OCI-LY1 (cell line): ENCODE results near the gene OR2W1.

ENCODE experiments used
- CTCF ChIP-seq: fragments of 200-600 bp; sonication (generic), shearing (Covaris generic); IDR thresholded peaks from 2 replicates; pipeline ENCODE4 v1.5.1; 2017; ENCODE audit warnings: mild to moderate bottlenecking, antibody characterized with exemption, low read length, moderate library complexity, mixed read lengths
- EZH2 ChIP-seq: fragments of 200-600 bp; sonication (generic), shearing (Covaris generic); IDR thresholded peaks from 2 replicates; pipeline ENCODE4 v1.8.0; 2017; ENCODE audit warnings: borderline replicate concordance, mixed run types, mild to moderate bottlenecking, antibody characterized with exemption, low read length, moderate library complexity, mixed read lengths

DNA sequence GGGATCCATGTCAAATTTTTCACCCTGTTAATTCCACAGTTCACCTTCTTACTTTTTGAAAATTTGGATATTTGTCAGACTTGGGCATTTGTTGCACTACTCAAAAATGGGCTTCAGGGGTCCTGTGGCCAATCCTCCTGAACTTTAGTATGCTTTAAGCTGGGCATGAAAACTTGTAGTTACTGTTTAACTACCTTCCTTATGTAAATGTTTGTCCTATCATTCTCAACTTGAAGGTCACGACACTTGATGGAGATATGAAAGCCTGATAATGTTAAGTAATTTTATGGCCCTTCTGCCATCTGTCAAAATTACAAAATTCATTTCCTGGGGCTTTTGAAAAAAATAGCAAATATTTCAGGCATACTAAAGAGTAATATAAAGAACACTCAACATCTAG is 35.6 kb downstream of the OR2W1 start:
- TF ChIP-seq EZH2 (no peak), CTCF (no peak)
